Lower leg skin (tissue), 3 donors: Measurements from ENCODE around the gene THEM5.

Experiments used
- CTCF ChIP-seq, 3 donors: fragments of 450-650 bp; IDR thresholded peaks; one replicate each; pipeline ENCODE4 v1.5.1; 2016; ENCODE audit warnings: antibody characterized with exemption in 3 of 3, mild to moderate bottlenecking in 3 of 3, moderate library complexity in 2 of 3
- POLR2A ChIP-seq, 2 donors: fragments of 450-650 bp; IDR thresholded peaks; one replicate each; pipeline ENCODE4 v1.6.1; 2016 to 2017; ENCODE audit warnings: antibody characterized with exemption in 2 of 2, mild to moderate bottlenecking in 1 of 2, moderate library complexity in 1 of 2

DNA sequence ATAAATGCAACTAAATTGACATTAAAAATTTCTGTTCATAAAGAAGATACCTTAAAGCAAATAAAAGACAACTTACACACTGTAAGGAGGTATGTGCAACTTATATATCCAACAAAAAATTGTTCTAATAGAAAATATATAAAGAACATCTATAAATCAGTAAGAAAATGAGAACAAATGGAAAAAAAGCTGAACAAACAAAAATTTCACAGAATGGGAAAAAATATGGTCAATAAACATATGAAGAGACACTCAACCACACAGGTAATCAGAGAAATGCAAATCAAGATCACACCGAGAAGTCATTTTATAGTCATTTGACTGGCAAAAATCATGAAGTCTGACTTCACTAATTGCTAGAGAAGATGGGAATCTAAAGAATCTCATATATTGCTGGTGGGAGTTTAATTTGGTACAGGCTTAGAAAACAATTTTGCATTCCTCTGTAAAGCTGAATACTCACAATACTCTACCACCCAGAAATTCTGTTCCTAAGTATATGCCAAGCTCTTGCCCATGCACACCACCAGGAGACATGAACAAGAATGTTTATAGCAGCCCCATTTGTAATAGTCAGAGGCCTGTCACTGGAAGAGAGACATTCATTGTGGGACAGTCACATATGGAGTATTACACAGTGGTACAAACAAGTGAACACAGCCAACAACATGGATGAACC, 22.0 kb upstream of the THEM5 start:
- TF ChIP-seq POLR2A (IDR thresholded peaks at IDR 0.05) = no peak
- TF ChIP-seq CTCF (IDR thresholded peaks at IDR 0.05) = no peak
